Parathyroid adenoma (tissue), 2 donors: Measurements from ENCODE around the gene ENKD1.

Experiments used
- H2AFZ ChIP-seq: fragments of 300-600 bp; sonication (generic); one replicate; pipeline ENCODE4 v1.7.0; 2017; ENCODE audit warnings: antibody characterized with exemption, mild to moderate bottlenecking
- H3K27ac ChIP-seq: fragments of 300-600 bp; sonication (generic); one replicate; pipeline ENCODE4 v1.7.0; 2017
- H3K27me3 ChIP-seq: fragments of 300-600 bp; sonication (generic); one replicate; pipeline ENCODE4 v1.7.0; 2017; ENCODE audit warnings: low read length; ENCODE audit not compliant: control insufficient read depth, insufficient read depth
- H3K36me3 ChIP-seq: fragments of 300-600 bp; sonication (generic); one replicate; pipeline ENCODE4 v1.7.0; 2017; ENCODE audit warnings: low read length; ENCODE audit not compliant: control insufficient read depth, insufficient read depth
- H3K4me1 ChIP-seq: fragments of 300-600 bp; sonication (generic); one replicate; pipeline ENCODE4 v1.7.0; 2017; ENCODE audit warnings: control low read depth
- H3K4me2 ChIP-seq: fragments of 300-600 bp; sonication (generic); one replicate; pipeline ENCODE4 v1.7.0; 2017; ENCODE audit warnings: low read length
- H3K4me3 ChIP-seq: fragments of 300-600 bp; sonication (generic); one replicate; pipeline ENCODE4 v1.7.0; 2017; ENCODE audit warnings: low read depth, low read length
- H3K79me2 ChIP-seq: fragments of 300-600 bp; sonication (generic); one replicate; pipeline ENCODE4 v1.7.0; 2017; ENCODE audit warnings: control low read depth
- H3K9ac ChIP-seq: fragments of 300-600 bp; sonication (generic); one replicate; pipeline ENCODE4 v1.7.0; 2017; ENCODE audit warnings: mild to moderate bottlenecking
- H3K9me3 ChIP-seq: fragments of 300-600 bp; sonication (generic); one replicate; pipeline ENCODE4 v1.7.0; 2017; ENCODE audit warnings: low read length; ENCODE audit not compliant: control insufficient read depth
- CTCF ChIP-seq: fragments of 300-600 bp; sonication (generic); IDR thresholded peaks from one replicate; pipeline ENCODE4 v1.7.0; 2017; ENCODE audit warnings: antibody characterized with exemption, mild to moderate bottlenecking
- donor health status: primary hyperparathyroidism.

Gene ENKD1

GRCh38 chr16:67647111-67647651 is 19.4 kb downstream of the ENKD1 start:
- Histone ChIP-seq H3K27me3 (peaks cover 7% of the 10 kb centered on the region), H2AFZ (no peak overlapping the region)
- TF ChIP-seq CTCF: no peak

GRCh38 chr16:67645397-67646121 is 21.0 kb downstream of the ENKD1 start:
- Histone ChIP-seq H3K27ac (no peak overlapping the region), H3K9ac (no peak overlapping the region), H3K4me3 (no peak overlapping the region), H3K27me3 (peaks cover 7% of the 10 kb centered on the region), H3K36me3 (no peaks in the 10 kb centered on the region), H3K4me1 (peaks cover 11% of the 10 kb centered on the region), H2AFZ (peak overlapping the region; percentile 75), H3K4me2 (no peak overlapping the region), H3K9me3 (no peaks in the 10 kb centered on the region), H3K79me2 (no peaks in the 10 kb centered on the region)
- TF ChIP-seq CTCF: no peak

More at GRCh38 chr16:67647111-67647651, 19.4 kb downstream of the ENKD1 start:
- H3K4me2 ChIP-seq: no peak overlapping the region
- H3K9ac ChIP-seq: no peak overlapping the region
- no peaks in the 10 kb centered on the region for H3K36me3 ChIP-seq
- H3K4me3 ChIP-seq: no peak overlapping the region
- peaks cover 7% of the 10 kb centered on the region for H3K4me1 ChIP-seq
- H3K27ac ChIP-seq: no peak overlapping the region
- H3K79me2 ChIP-seq: no peaks in the 10 kb centered on the region
- no peaks in the 10 kb centered on the region for H3K9me3 ChIP-seq

GRCh38 chr16:67644038-67644437 is 22.5 kb downstream of the ENKD1 start:
- no peak overlapping the region for H3K4me2 ChIP-seq
- no peaks in the 10 kb centered on the region for H3K79me2 ChIP-seq
- no peaks in the 10 kb centered on the region for H3K9me3 ChIP-seq
- no peak overlapping the region for H3K27ac ChIP-seq
- no peak for TF ChIP-seq CTCF
- H3K27me3 ChIP-seq: peaks cover 7% of the 10 kb centered on the region
- no peak overlapping the region for H3K4me3 ChIP-seq
- H3K9ac ChIP-seq: no peak overlapping the region
- H3K4me1 ChIP-seq: peaks cover 11% of the 10 kb centered on the region
- no peaks in the 10 kb centered on the region for H3K36me3 ChIP-seq
- H2AFZ ChIP-seq: no peak overlapping the region

- Histone ChIP-seq H3K27me3 (no peaks in the 10 kb centered on the region), H3K9ac (no peak overlapping the region), H3K4me1 (peaks cover 11% of the 10 kb centered on the region), H3K79me2 (no peaks in the 10 kb centered on the region), H3K9me3 (no peaks in the 10 kb centered on the region), H2AFZ (peak overlapping the region; percentile 74), H3K36me3 (no peaks in the 10 kb centered on the region), H3K4me2 (no peak overlapping the region), H3K4me3 (no peak overlapping the region), H3K27ac (peak overlapping the region; percentile 47)
- no peak for TF ChIP-seq CTCF
Measured at GRCh38 chr16:67641779-67642708, 24.5 kb downstream of the ENKD1 start.
